BE2C (cell line): Measurements from ENCODE around the gene OR1F1.

ENCODE experiments used
- DNase-seq: peaks from one replicate; pipeline ENCODE4 v3.0.0-alpha.2; 2020
- H3K27me3 ChIP-seq: fragments of 250-450 bp; sonication (Bioruptor Pico); 2 replicates; pipeline ENCODE4 v1.5.1; 2020; ENCODE audit warnings: mild to moderate bottlenecking
- H3K36me3 ChIP-seq: fragments of 250-450 bp; sonication (Bioruptor Pico); 2 replicates; pipeline ENCODE4 v1.5.1; 2020; ENCODE audit warnings: mild to moderate bottlenecking
- H3K4me1 ChIP-seq: fragments of 250-450 bp; sonication (Bioruptor Pico); 2 replicates; pipeline ENCODE4 v1.5.1; 2020
- H3K4me3 ChIP-seq: 2 replicates; pipeline ENCODE4 v1.5.1; 2011; ENCODE audit warnings: low read depth, low read length
- H3K9me3 ChIP-seq: fragments of 250-450 bp; sonication (Bioruptor Pico); 2 replicates; pipeline ENCODE4 v1.5.1; 2020
- CTCF ChIP-seq: IDR thresholded peaks from 2 replicates; pipeline ENCODE4 v1.5.1; 2012; ENCODE audit warnings: mild to moderate bottlenecking, low read depth, low read length

Gene OR1F1

GRCh38 chr16:3142327-3142726 is 45.7 kb upstream of the OR1F1 start:
- Histone ChIP-seq H3K9me3 (no peaks in the 10 kb centered on the region), H3K4me3 (no peak overlapping the region), H3K27me3 (no peaks in the 10 kb centered on the region), H3K36me3 (peaks cover 7% of the 10 kb centered on the region), H3K4me1 (peaks cover 9% of the 10 kb centered on the region)
- DNase-seq = no peak
- no peak for TF ChIP-seq CTCF

- Histone ChIP-seq H3K27me3 (no peaks in the 10 kb centered on the region), H3K36me3 (peaks cover 7% of the 10 kb centered on the region), H3K4me3 (no peak overlapping the region), H3K4me1 (peaks cover 9% of the 10 kb centered on the region), H3K9me3 (no peaks in the 10 kb centered on the region)
- DNase-seq = no peak
- TF ChIP-seq CTCF = no peak
These were observed 45.2 kb upstream of the OR1F1 start for GRCh38 chr16:3142770-3143169.

- H3K4me3 ChIP-seq = no peak overlapping the region
- no peak for TF ChIP-seq CTCF
- peaks cover 9% of the 10 kb centered on the region for H3K4me1 ChIP-seq
- DNase-seq = no peak
- H3K27me3 ChIP-seq = no peaks in the 10 kb centered on the region
- H3K36me3 ChIP-seq = peaks cover 7% of the 10 kb centered on the region
- H3K9me3 ChIP-seq = no peaks in the 10 kb centered on the region
These were observed 44.8 kb upstream of the OR1F1 start for GRCh38 chr16:3143189-3143588.

GRCh38 chr16:3143598-3144320 is 44.2 kb upstream of the OR1F1 start:
- H3K9me3 ChIP-seq = no peaks in the 10 kb centered on the region
- H3K27me3 ChIP-seq = no peaks in the 10 kb centered on the region
- peaks cover 7% of the 10 kb centered on the region for H3K36me3 ChIP-seq
- DNase-seq = peak; percentile 40
- H3K4me3 ChIP-seq = no peak overlapping the region
- H3K4me1 ChIP-seq = peaks cover 9% of the 10 kb centered on the region
- TF ChIP-seq CTCF = no peak

- Histone ChIP-seq H3K27me3 (no peaks in the 10 kb centered on the region), H3K36me3 (peaks cover 7% of the 10 kb centered on the region), H3K9me3 (no peaks in the 10 kb centered on the region), H3K4me1 (peaks cover 9% of the 10 kb centered on the region), H3K4me3 (no peak overlapping the region)
- no peak for TF ChIP-seq CTCF
- no peak for DNase-seq
These were observed 43.6 kb upstream of the OR1F1 start for GRCh38 chr16:3144321-3144983.

- Histone ChIP-seq H3K9me3 (no peaks in the 10 kb centered on the region), H3K4me1 (peaks cover 9% of the 10 kb centered on the region), H3K27me3 (no peaks in the 10 kb centered on the region), H3K4me3 (no peak overlapping the region), H3K36me3 (peaks cover 7% of the 10 kb centered on the region)
- no peak for TF ChIP-seq CTCF
- DNase-seq = no peak
These were observed 42.9 kb upstream of the OR1F1 start for GRCh38 chr16:3145151-3145550.
